ENCODE measurements around the gene TCF19. TPM values are rescaled to one million over a fixed set of nuclear protein-coding genes. Genes with fewer than 3 reads are reported as not detected.

TCF19 gene
- total RNA-seq, 4 donors from 2014 or later: 14.8 to 24.3 (median 23.8) TPM

DNA sequence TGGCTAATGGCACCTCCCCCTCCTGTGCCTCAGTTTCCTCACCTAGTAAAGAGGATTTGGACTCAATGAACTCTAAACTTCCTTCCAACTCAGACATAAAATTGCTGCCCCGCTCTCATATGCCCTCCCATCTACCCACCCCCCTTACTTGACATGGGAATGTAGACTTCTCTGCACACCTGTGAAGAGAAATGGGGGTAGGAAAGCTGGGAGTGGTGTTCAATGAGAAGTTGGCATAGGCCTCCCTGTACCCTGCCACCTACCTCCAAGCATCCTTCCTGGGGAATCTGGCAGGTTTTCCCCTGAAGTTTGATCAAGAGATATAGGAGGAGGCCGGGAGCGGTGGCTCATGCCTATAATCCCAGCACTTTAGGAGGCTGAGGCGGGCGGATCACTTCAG, 16.0 kb downstream of the TCF19 start:
- DNase-seq (ENCODE audit: low spot score in 2 of 2): no peak
- Histone ChIP-seq H3K4me3 (no peak overlapping the region), H3K9me3 (no peaks in the 10 kb centered on the region), H3K27ac (no peak overlapping the region), H3K36me3 (peaks cover 3% of the 10 kb centered on the region), H3K27me3 (no peaks in the 10 kb centered on the region), H3K4me1 (peaks cover 4% of the 10 kb centered on the region)
- TF ChIP-seq, protein P1, sequence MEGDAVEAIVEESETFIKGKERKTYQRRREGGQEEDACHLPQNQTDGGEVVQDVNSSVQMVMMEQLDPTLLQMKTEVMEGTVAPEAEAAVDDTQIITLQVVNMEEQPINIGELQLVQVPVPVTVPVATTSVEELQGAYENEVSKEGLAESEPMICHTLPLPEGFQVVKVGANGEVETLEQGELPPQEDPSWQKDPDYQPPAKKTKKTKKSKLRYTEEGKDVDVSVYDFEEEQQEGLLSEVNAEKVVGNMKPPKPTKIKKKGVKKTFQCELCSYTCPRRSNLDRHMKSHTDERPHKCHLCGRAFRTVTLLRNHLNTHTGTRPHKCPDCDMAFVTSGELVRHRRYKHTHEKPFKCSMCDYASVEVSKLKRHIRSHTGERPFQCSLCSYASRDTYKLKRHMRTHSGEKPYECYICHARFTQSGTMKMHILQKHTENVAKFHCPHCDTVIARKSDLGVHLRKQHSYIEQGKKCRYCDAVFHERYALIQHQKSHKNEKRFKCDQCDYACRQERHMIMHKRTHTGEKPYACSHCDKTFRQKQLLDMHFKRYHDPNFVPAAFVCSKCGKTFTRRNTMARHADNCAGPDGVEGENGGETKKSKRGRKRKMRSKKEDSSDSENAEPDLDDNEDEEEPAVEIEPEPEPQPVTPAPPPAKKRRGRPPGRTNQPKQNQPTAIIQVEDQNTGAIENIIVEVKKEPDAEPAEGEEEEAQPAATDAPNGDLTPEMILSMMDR (IDR thresholded peaks at IDR 0.05): no peak
- TF ChIP-seq POLR2AphosphoS5 (IDR thresholded peaks at IDR 0.05) (no peak), EP300 (IDR thresholded peaks at IDR 0.05) (no peak), POLR2A (IDR thresholded peaks at IDR 0.05) (no peak)
- WGBS: 87% methylated on average over 5 of the region's 5 CpGs

DNA sequence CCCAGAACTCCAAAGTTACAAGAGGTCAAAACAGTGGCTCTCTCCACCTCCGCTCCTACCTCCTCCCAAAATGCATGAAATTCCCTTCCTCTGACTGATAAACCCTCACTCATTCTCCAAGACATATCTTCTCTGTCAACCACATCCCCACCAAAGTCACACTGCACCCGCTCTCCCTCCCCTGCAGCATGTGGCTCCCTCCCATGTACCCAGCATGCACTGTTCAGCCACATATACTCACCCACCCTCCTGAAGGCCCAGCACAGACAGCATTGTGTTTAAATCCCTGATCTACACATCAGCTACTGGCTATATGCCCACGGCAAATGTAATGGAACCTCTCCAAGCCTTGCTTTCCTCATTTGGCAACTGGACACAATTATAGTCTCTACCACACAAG, 17.6 kb downstream of the TCF19 start:
- no peak for TF ChIP-seq POLR2AphosphoS5 (IDR thresholded peaks at IDR 0.05)
- no peak for TF ChIP-seq EP300 (IDR thresholded peaks at IDR 0.05)
- TF ChIP-seq POLR2A (IDR thresholded peaks at IDR 0.05): no peak
- TF ChIP-seq, protein P1 (IDR thresholded peaks at IDR 0.05): no peak
- no peaks in the 10 kb centered on the region for H3K27me3 ChIP-seq
- no peaks in the 10 kb centered on the region for H3K9me3 ChIP-seq
- no peak overlapping the region for H3K27ac ChIP-seq
- DNase-seq (ENCODE audit: low spot score in 2 of 2): no peak
- WGBS: 66% methylated on average over 3 of the region's 3 CpGs
- no peak overlapping the region for H3K4me3 ChIP-seq
- peaks cover 4% of the 10 kb centered on the region for H3K4me1 ChIP-seq
- H3K36me3 ChIP-seq: peaks cover 3% of the 10 kb centered on the region

DNA sequence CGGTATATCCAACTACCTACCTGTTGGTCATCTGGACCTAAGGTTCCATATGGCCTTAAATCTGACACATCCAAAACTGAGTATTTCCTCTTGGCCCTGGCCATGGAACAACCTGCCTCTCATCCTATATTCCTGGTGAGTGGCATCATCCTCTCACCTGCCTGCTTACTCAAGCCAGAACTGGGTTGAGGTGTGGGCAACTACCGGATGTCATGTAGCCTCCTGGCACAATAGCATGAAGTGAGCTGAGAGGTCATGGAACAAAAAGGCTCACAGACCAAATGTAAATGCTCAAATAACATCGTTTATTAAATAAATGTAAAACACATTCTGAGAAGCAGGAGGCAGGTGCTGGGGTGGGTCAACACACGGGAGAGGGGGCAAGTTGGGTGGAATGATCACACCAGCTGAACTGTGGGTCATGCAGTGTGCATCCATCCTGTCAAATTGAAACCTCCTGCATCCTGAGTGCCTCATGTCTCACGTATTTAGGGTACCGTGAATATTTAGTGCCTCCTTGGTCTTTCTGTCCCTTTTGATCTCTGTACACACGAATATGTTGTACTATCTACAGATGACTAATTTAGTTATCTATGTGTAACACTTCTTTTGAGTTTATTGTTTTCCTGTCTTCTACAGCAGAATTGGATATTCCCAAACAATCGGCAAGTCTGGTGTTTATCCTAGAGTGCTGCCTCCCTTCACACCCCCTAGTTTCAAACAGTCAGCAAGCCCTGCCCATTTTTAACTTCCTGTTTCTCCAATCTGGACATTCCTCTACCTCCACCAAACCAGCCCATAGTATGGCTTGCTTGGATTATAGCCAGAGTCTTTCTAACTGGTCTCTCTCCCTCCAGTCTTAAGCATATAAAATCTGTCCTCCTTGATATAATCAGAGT, 20.0 kb downstream of the TCF19 start:
- Histone ChIP-seq H3K27me3 (no peaks in the 10 kb centered on the region), H3K4me1 (peaks cover 4% of the 10 kb centered on the region), H3K36me3 (peaks cover 3% of the 10 kb centered on the region), H3K4me3 (no peak overlapping the region), H3K9me3 (no peaks in the 10 kb centered on the region), H3K27ac (no peak overlapping the region)
- TF ChIP-seq POLR2AphosphoS5 (IDR thresholded peaks at IDR 0.05): no peak
- no peak for TF ChIP-seq POLR2A (IDR thresholded peaks at IDR 0.05)
- TF ChIP-seq, protein P1 (IDR thresholded peaks at IDR 0.05): no peak
- no peak for TF ChIP-seq EP300 (IDR thresholded peaks at IDR 0.05)
- 56% methylated on average over 8 of the region's 8 CpGs for WGBS
- no peak for DNase-seq (ENCODE audit: low spot score in 2 of 2)

DNA sequence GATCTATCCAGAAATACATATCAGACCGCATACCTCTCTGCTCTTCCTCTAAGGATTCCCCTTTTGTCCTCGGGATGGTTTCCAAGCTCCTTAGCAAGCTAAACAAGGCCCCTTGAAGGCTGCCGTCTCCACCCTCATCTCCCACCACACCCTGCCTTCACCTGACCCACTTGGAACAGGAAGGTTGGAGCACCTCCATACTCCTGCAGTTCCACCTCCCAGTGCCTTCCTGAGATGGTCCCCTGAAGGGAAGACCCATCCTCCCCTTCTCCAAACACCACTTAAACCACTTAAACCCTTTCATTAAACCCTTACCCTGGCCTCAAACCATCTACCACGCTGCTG, 20.6 kb downstream of the TCF19 start:
- Histone ChIP-seq H3K27me3 (no peaks in the 10 kb centered on the region), H3K27ac (no peak overlapping the region), H3K4me1 (peaks cover 4% of the 10 kb centered on the region), H3K36me3 (peaks cover 3% of the 10 kb centered on the region), H3K4me3 (no peak overlapping the region), H3K9me3 (no peaks in the 10 kb centered on the region)
- no peak for DNase-seq (ENCODE audit: low spot score in 2 of 2)
- TF ChIP-seq EP300 (IDR thresholded peaks at IDR 0.05) (no peak), POLR2A (IDR thresholded peaks at IDR 0.05) (no peak)
- 51% methylated on average over 4 of the region's 4 CpGs for WGBS

DNA sequence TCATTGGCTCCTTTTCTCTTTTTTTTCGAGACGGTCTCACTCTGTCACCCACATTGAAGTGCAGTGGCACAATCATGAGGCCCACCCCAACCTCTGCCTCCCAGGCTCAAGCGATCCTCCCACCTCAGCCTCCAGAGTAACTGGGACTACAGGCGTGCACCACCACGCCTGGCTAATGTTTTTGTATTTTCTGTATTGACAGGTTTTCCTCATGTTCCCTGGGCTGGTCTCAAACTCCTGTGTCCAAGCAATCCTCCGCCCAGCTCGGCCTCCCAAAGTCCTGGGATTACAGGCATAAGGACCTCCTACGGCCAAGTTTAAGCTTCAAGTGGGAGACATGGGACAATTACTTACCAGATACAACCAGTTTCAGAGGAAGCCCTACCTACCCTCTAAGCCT, 21.5 kb downstream of the TCF19 start:
- no peaks in the 10 kb centered on the region for H3K27me3 ChIP-seq
- peaks cover 5% of the 10 kb centered on the region for H3K4me1 ChIP-seq
- DNase-seq (ENCODE audit: low spot score in 2 of 2): no peak
- H3K36me3 ChIP-seq: peaks cover 3% of the 10 kb centered on the region
- no peak overlapping the region for H3K27ac ChIP-seq
- WGBS: 99% methylated on average over 8 of the region's 8 CpGs
- no peaks in the 10 kb centered on the region for H3K9me3 ChIP-seq
- TF ChIP-seq POLR2AphosphoS5 (IDR thresholded peaks at IDR 0.05) (no peak), POLR2A (IDR thresholded peaks at IDR 0.05) (no peak), EP300 (IDR thresholded peaks at IDR 0.05) (no peak)
- TF ChIP-seq, protein P1 (IDR thresholded peaks at IDR 0.05): no peak
- no peak overlapping the region for H3K4me3 ChIP-seq
